ENCODE measurements around the gene CYP21A2.
"Not testable (repeated sequence)": the region's sequence is repeated elsewhere in the genome, so short reads cannot be mapped to it uniquely, and the experiment has no call there.

Gene CYP21A2

GRCh38 chr6:32037598-32038524 is at the start of gene CYP21A2:
Gene CYP21A2 (plus strand): TSS chr6:32038415. CDS start chr6:32038423, 8 bp downstream.
- DNase-seq: not testable (repeated sequence)

GRCh38 chr6:31989363-31989762 is 48.9 kb upstream of the CYP21A2 start:
- DNase-seq: not testable (repeated sequence)

- not testable (repeated sequence) for DNase-seq
These were observed 43.8 kb upstream of the CYP21A2 start for GRCh38 chr6:31994421-31994820.

- not testable (repeated sequence) for DNase-seq
These were observed 41.8 kb upstream of the CYP21A2 start for GRCh38 chr6:31996385-31996784.

- DNase-seq: not testable (repeated sequence)
These were observed 35.5 kb upstream of the CYP21A2 start for GRCh38 chr6:32002546-32003268.

GRCh38 chr6:32003301-32003700 is 34.9 kb upstream of the CYP21A2 start:
- not testable (repeated sequence) for DNase-seq

- DNase-seq: not testable (repeated sequence)
These were observed 33.8 kb upstream of the CYP21A2 start for GRCh38 chr6:32004393-32004792.

GRCh38 chr6:32004864-32005537 is 33.2 kb upstream of the CYP21A2 start:
- not testable (repeated sequence) for DNase-seq

- DNase-seq: not testable (repeated sequence)
These were observed 32.7 kb upstream of the CYP21A2 start for GRCh38 chr6:32005538-32005880.

- DNase-seq: not testable (repeated sequence)
These were observed 32.2 kb upstream of the CYP21A2 start for GRCh38 chr6:32005991-32006529.

- DNase-seq: not testable (repeated sequence)
These were observed 31.1 kb upstream of the CYP21A2 start for GRCh38 chr6:32007086-32007485.

- not testable (repeated sequence) for DNase-seq
These were observed 30.2 kb upstream of the CYP21A2 start for GRCh38 chr6:32008037-32008436.

GRCh38 chr6:32008616-32009015 is 29.6 kb upstream of the CYP21A2 start:
- DNase-seq: not testable (repeated sequence)

- DNase-seq: not testable (repeated sequence)
These were observed 28.7 kb upstream of the CYP21A2 start for GRCh38 chr6:32009537-32009936.

GRCh38 chr6:32010856-32011530 is 27.2 kb upstream of the CYP21A2 start:
- DNase-seq: not testable (repeated sequence)

GRCh38 chr6:32012941-32013617 is 25.1 kb upstream of the CYP21A2 start:
- DNase-seq: not testable (repeated sequence)

- not testable (repeated sequence) for DNase-seq
These were observed 24.5 kb upstream of the CYP21A2 start for GRCh38 chr6:32013738-32014137.

GRCh38 chr6:32014547-32014946 is 23.7 kb upstream of the CYP21A2 start, which contains the start of gene C4B:
Gene C4B (plus strand): TSS chr6:32014795. CDS start chr6:32014846, 51 bp downstream.
- DNase-seq: not testable (repeated sequence)

- DNase-seq: not testable (repeated sequence)
These were observed 16.1 kb upstream of the CYP21A2 start for GRCh38 chr6:32022100-32022499.

GRCh38 chr6:32028631-32029030 is 9.6 kb upstream of the CYP21A2 start:
- not testable (repeated sequence) for DNase-seq

- DNase-seq: not testable (repeated sequence)
These were observed 8.7 kb upstream of the CYP21A2 start for GRCh38 chr6:32029553-32029952.
